Astrocyte (in vitro differentiated cells and primary cell): ENCODE data around the gene LGR4.

Source experiments
- CTCF ChIP-seq: IDR thresholded peaks from 2 replicates; pipeline ENCODE4 v1.5.1; 2011; ENCODE audit warnings: low read depth, mild to moderate bottlenecking, inconsistent platforms, low read length, moderate library complexity; ENCODE audit not compliant: insufficient read depth
- EZH2 ChIP-seq: IDR thresholded peaks from 2 replicates; pipeline ENCODE4 v1.6.1; 2012; ENCODE audit warnings: mild to moderate bottlenecking, low read length, inconsistent platforms; ENCODE audit not compliant: insufficient read depth

- TF ChIP-seq CTCF (no peak), EZH2 (no peak)
Measured at GRCh38 chr11:27367881-27368280, 104.7 kb downstream of the LGR4 start.
